ENCODE measurements around the gene MARCKS. TPM values are rescaled to one million over a fixed set of nuclear protein-coding genes. Genes with fewer than 3 reads are reported as not detected.

The MARCKS gene
- total RNA-seq, 1 donor from 2014 or later = 116 TPM

GRCh38 chr6:113893451-113893850 lies 36.3 kb downstream of the MARCKS start:
- no peak overlapping the region for H3K4me3 ChIP-seq (ENCODE audit: low read depth, low read length)
- no peak for DNase-seq (ENCODE audit: low read depth)
- no peak for TF ChIP-seq CTCF (IDR thresholded peaks at IDR 0.05; ENCODE audit: insufficient read depth, low read length, poor library complexity, severe bottlenecking)

GRCh38 chr6:113893866-113894265 lies 36.7 kb downstream of the MARCKS start:
- TF ChIP-seq CTCF (IDR thresholded peaks at IDR 0.05; ENCODE audit: insufficient read depth, low read length, poor library complexity, severe bottlenecking) = no peak
- H3K4me3 ChIP-seq (ENCODE audit: low read depth, low read length) = no peak overlapping the region
- no peak for DNase-seq (ENCODE audit: low read depth)
- no peaks in the 10 kb centered on the region for H3K36me3 ChIP-seq (ENCODE audit: control insufficient read depth, insufficient read depth, low read length)
- H3K27me3 ChIP-seq (ENCODE audit: control insufficient read depth, insufficient read depth, low read length) = no peaks in the 10 kb centered on the region

More at GRCh38 chr6:113893451-113893850, 36.3 kb downstream of the MARCKS start:
- H3K27me3 ChIP-seq (ENCODE audit: control insufficient read depth, insufficient read depth, low read length) = no peaks in the 10 kb centered on the region
- no peaks in the 10 kb centered on the region for H3K36me3 ChIP-seq (ENCODE audit: control insufficient read depth, insufficient read depth, low read length)

GRCh38 chr6:113894712-113895674 lies 37.8 kb downstream of the MARCKS start:
- no peak for DNase-seq (ENCODE audit: low read depth)
- H3K27me3 ChIP-seq (ENCODE audit: control insufficient read depth, insufficient read depth, low read length) = no peaks in the 10 kb centered on the region
- no peak overlapping the region for H3K4me3 ChIP-seq (ENCODE audit: low read depth, low read length)
- H3K36me3 ChIP-seq (ENCODE audit: control insufficient read depth, insufficient read depth, low read length) = no peaks in the 10 kb centered on the region
- TF ChIP-seq CTCF (IDR thresholded peaks at IDR 0.05; ENCODE audit: insufficient read depth, low read length, poor library complexity, severe bottlenecking) = no peak

GRCh38 chr6:113901482-113901881 lies 44.3 kb downstream of the MARCKS start:
- H3K4me3 ChIP-seq (ENCODE audit: low read depth, low read length) = no peak overlapping the region
- no peak for TF ChIP-seq CTCF (IDR thresholded peaks at IDR 0.05; ENCODE audit: insufficient read depth, low read length, poor library complexity, severe bottlenecking)
- H3K36me3 ChIP-seq (ENCODE audit: control insufficient read depth, insufficient read depth, low read length) = no peaks in the 10 kb centered on the region
- H3K27me3 ChIP-seq (ENCODE audit: control insufficient read depth, insufficient read depth, low read length) = no peaks in the 10 kb centered on the region
- no peak for DNase-seq (ENCODE audit: low read depth)

- TF ChIP-seq CTCF (IDR thresholded peaks at IDR 0.05; ENCODE audit: insufficient read depth, low read length, poor library complexity, severe bottlenecking) = no peak
- no peaks in the 10 kb centered on the region for H3K36me3 ChIP-seq (ENCODE audit: control insufficient read depth, insufficient read depth, low read length)
- no peak for DNase-seq (ENCODE audit: low read depth)
Measured at GRCh38 chr6:113903666-113904330, 46.7 kb downstream of the MARCKS start.

More at GRCh38 chr6:113903666-113904330, 46.7 kb downstream of the MARCKS start:
- no peaks in the 10 kb centered on the region for H3K27me3 ChIP-seq (ENCODE audit: control insufficient read depth, insufficient read depth, low read length)
- no peak overlapping the region for H3K4me3 ChIP-seq (ENCODE audit: low read depth, low read length)
